ENCODE data around the gene TANC2. TPM values are rescaled to one million over a fixed set of nuclear protein-coding genes. Genes with fewer than 3 reads are reported as not detected.

TANC2 gene
- total RNA-seq, 3 donors from 2014 or later (not counting 1 experiment from before 2014, with no cell fraction given) = 53.9 to 59.9 (median 59.4) TPM

GRCh38 chr17:62984801-62985200, 18.8 kb downstream of the TANC2 start:
- peaks cover 0 to 10% of the 10 kb centered on the region in 2 donors for H3K4me1 Mint-ChIP-seq
- DNase-seq = no peak
- peaks cover 6% of the 10 kb centered on the region for H3K9me3 ChIP-seq (ENCODE audit: control insufficient read depth, insufficient read depth, low read length)
- no peak overlapping the region for H3K4me3 Mint-ChIP-seq
- no peaks in the 10 kb centered on the region for H3K4me1 ChIP-seq (ENCODE audit: control insufficient read depth, insufficient read depth, low read length)
- H3K36me3 Mint-ChIP-seq = peaks cover 21% of the 10 kb centered on the region
- no peak overlapping the region for H3K27ac ChIP-seq (ENCODE audit: low read length)
- H3K4me3 ChIP-seq (ENCODE audit: low read length) = no peak overlapping the region
- H3K27ac Mint-ChIP-seq = no peak overlapping the region
- TF ChIP-seq, protein P1, sequence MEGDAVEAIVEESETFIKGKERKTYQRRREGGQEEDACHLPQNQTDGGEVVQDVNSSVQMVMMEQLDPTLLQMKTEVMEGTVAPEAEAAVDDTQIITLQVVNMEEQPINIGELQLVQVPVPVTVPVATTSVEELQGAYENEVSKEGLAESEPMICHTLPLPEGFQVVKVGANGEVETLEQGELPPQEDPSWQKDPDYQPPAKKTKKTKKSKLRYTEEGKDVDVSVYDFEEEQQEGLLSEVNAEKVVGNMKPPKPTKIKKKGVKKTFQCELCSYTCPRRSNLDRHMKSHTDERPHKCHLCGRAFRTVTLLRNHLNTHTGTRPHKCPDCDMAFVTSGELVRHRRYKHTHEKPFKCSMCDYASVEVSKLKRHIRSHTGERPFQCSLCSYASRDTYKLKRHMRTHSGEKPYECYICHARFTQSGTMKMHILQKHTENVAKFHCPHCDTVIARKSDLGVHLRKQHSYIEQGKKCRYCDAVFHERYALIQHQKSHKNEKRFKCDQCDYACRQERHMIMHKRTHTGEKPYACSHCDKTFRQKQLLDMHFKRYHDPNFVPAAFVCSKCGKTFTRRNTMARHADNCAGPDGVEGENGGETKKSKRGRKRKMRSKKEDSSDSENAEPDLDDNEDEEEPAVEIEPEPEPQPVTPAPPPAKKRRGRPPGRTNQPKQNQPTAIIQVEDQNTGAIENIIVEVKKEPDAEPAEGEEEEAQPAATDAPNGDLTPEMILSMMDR (IDR thresholded peaks at IDR 0.05) = no peak
- H3K27me3 ChIP-seq (ENCODE audit: control insufficient read depth, insufficient read depth, low read length) = no peaks in the 10 kb centered on the region
- H3K9me3 Mint-ChIP-seq = peaks cover 3 to 4% of the 10 kb centered on the region in 2 donors
- intact Hi-C loops (cut with micrococcal nuclease) = no loop called here
- H3K27me3 Mint-ChIP-seq (ENCODE audit: low read depth in 2 of 2) = no peaks in the 10 kb centered on the region
- 100% methylated on average over 1 of the region's 1 CpG for WGBS (ENCODE audit: insufficient coverage)
- H3K36me3 ChIP-seq (ENCODE audit: control insufficient read depth, insufficient read depth, low read length) = no peaks in the 10 kb centered on the region
- ATAC-seq = no peak

DNA sequence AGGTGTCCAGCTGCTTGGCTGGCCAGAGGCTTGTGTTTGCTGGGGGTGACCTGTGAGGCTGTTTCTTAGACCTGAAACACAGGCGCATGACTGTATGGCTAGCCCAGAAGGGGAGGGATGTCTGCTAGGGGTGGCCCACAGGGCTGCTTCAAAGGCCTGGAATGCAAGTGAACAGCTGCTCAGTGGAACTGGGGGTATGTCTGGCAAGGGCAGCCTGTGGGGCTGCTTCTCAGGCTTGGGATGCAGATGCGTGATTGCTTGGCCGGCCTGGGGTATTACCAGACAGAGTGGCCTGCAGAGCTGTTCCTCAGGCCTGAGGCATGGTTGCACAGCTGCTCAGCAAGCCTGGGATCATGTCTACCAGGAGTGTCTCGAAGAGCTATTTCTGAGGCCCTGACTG, 20.5 kb downstream of the TANC2 start:
- Histone ChIP-seq H3K27ac (ENCODE audit: low read length) (no peak overlapping the region), H3K27me3 (ENCODE audit: control insufficient read depth, insufficient read depth, low read length) (no peaks in the 10 kb centered on the region), H3K36me3 (ENCODE audit: control insufficient read depth, insufficient read depth, low read length) (no peaks in the 10 kb centered on the region), H3K9me3 (ENCODE audit: control insufficient read depth, insufficient read depth, low read length) (peaks cover 6% of the 10 kb centered on the region), H3K4me3 (ENCODE audit: low read length) (no peak overlapping the region), H3K4me1 (ENCODE audit: control insufficient read depth, insufficient read depth, low read length) (no peaks in the 10 kb centered on the region)
- DNase-seq = no peak
- WGBS (ENCODE audit: insufficient coverage) = 97% methylated on average over 4 of the region's 4 CpGs
- Mint-ChIP-seq H3K4me1 (peaks cover 0 to 12% of the 10 kb centered on the region in 2 donors), H3K27me3 (ENCODE audit: low read depth in 2 of 2) (no peaks in the 10 kb centered on the region), H3K4me3 (no peak overlapping the region), H3K27ac (no peak overlapping the region), H3K9me3 (peaks cover 3 to 4% of the 10 kb centered on the region in 2 donors), H3K36me3 (peaks cover 21% of the 10 kb centered on the region)
- intact Hi-C loops (cut with micrococcal nuclease) = no loop called here
- TF ChIP-seq, protein P1 (IDR thresholded peaks at IDR 0.05) = no peak
- ATAC-seq = no peak

DNA sequence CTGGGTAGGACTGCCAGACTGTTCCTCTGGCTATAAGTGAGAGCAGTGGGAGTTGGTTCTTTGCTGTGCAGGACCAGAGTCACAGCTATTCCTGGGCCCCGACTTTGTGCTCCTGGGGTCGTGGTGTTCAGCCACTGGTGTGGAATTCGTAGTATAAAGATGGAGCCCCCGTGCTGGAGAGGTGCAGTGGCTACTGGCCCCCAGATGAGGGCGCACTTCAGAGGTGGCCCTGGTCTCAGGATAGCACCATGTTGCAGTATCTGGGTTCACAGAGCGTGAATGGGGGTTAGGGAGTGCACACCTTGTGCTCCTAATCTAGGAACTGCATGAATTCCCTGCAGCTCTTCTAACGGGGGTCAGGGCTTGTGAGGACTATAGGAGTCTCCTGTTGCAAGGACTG, 21.1 kb downstream of the TANC2 start:
- Mint-ChIP-seq H3K36me3 (peaks cover 21% of the 10 kb centered on the region), H3K27ac (no peak overlapping the region), H3K27me3 (ENCODE audit: low read depth in 2 of 2) (no peaks in the 10 kb centered on the region), H3K4me1 (peaks cover 0 to 12% of the 10 kb centered on the region in 2 donors), H3K9me3 (peaks cover 3 to 4% of the 10 kb centered on the region in 2 donors), H3K4me3 (no peak overlapping the region)
- no peak for DNase-seq
- Histone ChIP-seq H3K27ac (ENCODE audit: low read length) (no peak overlapping the region), H3K36me3 (ENCODE audit: control insufficient read depth, insufficient read depth, low read length) (no peaks in the 10 kb centered on the region), H3K27me3 (ENCODE audit: control insufficient read depth, insufficient read depth, low read length) (no peaks in the 10 kb centered on the region), H3K4me1 (ENCODE audit: control insufficient read depth, insufficient read depth, low read length) (no peaks in the 10 kb centered on the region), H3K4me3 (ENCODE audit: low read length) (no peak overlapping the region), H3K9me3 (ENCODE audit: control insufficient read depth, insufficient read depth, low read length) (peaks cover 6% of the 10 kb centered on the region)
- TF ChIP-seq, protein P1 (IDR thresholded peaks at IDR 0.05) = no peak
- ATAC-seq = no peak
- intact Hi-C loops (cut with micrococcal nuclease) = no loop called here
- WGBS (ENCODE audit: insufficient coverage) = 95% methylated on average over 7 of the region's 7 CpGs

DNA sequence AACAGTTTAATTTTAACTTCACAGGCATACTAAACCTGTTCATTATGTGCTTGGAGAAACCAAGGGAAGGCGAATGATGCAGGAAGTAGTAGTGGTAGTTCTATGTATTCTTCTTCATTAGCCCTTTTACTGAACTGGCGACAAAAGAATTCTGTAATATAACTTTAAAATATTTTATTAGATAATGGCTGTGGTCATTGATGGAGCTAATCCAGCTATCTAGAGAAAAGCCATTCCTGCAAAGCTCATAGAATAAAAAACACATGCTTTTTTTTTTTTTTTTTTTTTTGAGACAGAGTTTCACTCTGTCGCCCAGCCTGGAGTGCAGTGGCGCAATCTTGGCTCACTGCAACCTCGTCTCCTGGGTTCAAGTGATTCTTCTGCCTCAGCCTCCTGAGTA, 23.5 kb downstream of the TANC2 start:
- Histone ChIP-seq H3K4me1 (ENCODE audit: control insufficient read depth, insufficient read depth, low read length) (no peaks in the 10 kb centered on the region), H3K36me3 (ENCODE audit: control insufficient read depth, insufficient read depth, low read length) (no peaks in the 10 kb centered on the region), H3K9me3 (ENCODE audit: control insufficient read depth, insufficient read depth, low read length) (peaks cover 6% of the 10 kb centered on the region), H3K27me3 (ENCODE audit: control insufficient read depth, insufficient read depth, low read length) (no peaks in the 10 kb centered on the region), H3K27ac (ENCODE audit: low read length) (no peak overlapping the region), H3K4me3 (ENCODE audit: low read length) (no peak overlapping the region)
- no peak for DNase-seq
- Mint-ChIP-seq H3K36me3 (peaks cover 12% of the 10 kb centered on the region), H3K9me3 (no peaks in the 10 kb centered on the region), H3K4me1 (peaks cover 0 to 18% of the 10 kb centered on the region in 2 donors), H3K4me3 (no peak overlapping the region), H3K27me3 (ENCODE audit: low read depth in 2 of 2) (no peaks in the 10 kb centered on the region), H3K27ac (no peak overlapping the region)
- no peak for ATAC-seq
- TF ChIP-seq, protein P1 (IDR thresholded peaks at IDR 0.05) = no peak
- intact Hi-C loops (cut with micrococcal nuclease) = no loop called here
- 91% methylated on average over 3 of the region's 5 CpGs for WGBS (ENCODE audit: insufficient coverage)

All from natural killer cell (primary cell).